Muscle of back (tissue), 11 donors: ENCODE data around the gene NAA38. TPM values are rescaled to one million over a fixed set of nuclear protein-coding genes. Genes with fewer than 3 reads are reported as not detected.
"Not testable (repeated sequence)": the region's sequence is repeated elsewhere in the genome, so short reads cannot be mapped to it uniquely, and the experiment has no call there.

ENCODE experiments used
- DNase-seq, 3 donors: peaks; one replicate each; pipeline versions ENCODE4 v3.0.0 to v3.0.0-alpha.2; 2013
- polyA plus RNA-seq, 10 donors: library from polyadenylated mRNA; unstranded; fragments of 120-200 nt; gene quantifications; one replicate each; pipeline ENCODE4 v1.2.1, GENCODE V29; 2013; ENCODE audit not compliant: insufficient read length in 10 of 10

NAA38 gene
- polyA plus RNA-seq, 10 donors: 33.1 to 64.6 (median 47.3) TPM

DNA sequence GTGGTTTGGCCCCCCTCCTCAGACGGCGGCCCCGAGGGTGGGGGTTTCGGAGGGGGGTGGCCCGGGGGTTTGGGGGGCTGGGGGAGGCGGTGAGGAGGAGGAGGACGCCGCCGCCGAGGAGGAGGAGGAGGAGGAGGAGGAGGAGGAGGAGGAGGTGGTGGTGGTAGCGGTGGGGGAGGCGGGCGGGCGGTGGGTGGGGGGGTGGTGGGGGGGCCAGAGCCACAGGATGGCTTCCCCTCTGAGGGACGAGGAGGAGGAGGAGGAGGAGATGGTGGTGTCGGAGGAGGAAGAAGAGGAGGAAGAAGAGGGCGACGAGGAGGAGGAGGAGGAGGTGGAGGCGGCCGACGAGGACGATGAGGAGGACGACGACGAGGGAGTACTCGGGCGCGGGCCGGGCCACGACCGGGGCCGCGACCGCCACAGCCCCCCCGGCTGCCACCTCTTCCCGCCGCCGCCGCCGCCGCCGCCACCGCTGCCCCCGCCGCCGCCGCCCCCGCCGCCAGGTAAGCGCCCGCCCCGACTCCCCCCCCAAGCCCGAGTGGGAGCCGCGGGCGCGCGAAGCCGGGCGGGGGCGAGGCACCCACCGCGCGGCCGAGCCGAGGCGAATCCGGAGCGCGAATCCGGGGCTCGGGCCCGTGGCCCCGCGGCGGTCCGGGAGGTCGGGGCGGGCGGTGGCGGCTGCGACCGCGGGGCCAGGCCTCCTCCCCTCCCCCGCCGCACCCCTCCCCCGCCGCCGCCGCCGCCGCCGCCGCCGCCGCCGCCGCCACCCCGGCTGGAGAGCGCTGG lies 27.4 kb upstream of the NAA38 start:
- peak in 1 of 3 donors; percentile 59 for DNase-seq

DNA sequence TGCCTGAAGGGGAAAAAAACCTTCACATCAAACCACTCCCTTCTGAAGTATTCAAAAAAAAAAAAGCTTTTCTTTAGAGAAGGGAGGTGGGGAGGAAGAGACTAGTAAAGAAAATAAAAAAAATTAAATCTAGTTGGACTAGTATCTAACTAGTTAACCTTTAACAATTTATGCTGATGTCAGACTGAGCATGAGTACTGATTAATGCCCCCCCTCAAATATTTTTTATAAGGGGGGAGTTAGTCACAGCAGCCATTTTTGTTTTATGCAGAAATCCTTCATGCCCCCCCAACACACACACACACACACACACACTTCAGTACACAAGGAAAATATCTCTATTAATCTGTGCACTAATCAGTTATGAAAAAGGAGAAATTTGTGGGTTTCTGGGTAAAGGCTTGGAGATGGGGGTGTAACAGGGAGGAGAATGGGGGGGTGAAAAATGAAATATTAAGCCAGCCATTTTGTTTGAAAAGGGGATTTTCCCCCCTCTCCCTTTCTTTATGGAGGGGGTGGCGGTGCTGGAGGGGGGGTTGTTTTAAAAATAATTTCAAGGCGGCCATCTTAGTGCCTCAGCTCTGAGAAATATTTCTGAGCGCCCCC lies 26.5 kb upstream of the NAA38 start:
- DNase-seq: peak; percentile 41 to 77 (median 46)

DNA sequence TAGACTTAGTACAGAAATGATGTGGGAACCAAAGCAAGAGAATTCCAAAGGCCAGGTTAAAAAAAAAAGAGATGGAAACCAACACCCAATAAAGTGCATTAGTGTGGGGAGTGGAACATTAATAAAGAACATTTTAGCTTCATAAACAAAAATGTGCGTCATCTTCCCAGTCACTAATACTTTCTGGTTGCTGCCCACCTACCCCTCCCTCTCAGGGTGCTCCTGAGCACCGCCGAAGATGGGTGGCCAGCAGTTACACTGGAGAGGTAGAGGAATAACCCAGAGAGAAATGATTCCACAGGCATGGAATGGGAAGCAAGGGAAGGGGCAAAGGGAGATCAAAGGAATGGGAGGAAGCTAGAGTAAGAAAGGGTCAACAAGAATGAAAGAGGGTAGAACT lies 25.3 kb upstream of the NAA38 start:
- DNase-seq: no peak

DNA sequence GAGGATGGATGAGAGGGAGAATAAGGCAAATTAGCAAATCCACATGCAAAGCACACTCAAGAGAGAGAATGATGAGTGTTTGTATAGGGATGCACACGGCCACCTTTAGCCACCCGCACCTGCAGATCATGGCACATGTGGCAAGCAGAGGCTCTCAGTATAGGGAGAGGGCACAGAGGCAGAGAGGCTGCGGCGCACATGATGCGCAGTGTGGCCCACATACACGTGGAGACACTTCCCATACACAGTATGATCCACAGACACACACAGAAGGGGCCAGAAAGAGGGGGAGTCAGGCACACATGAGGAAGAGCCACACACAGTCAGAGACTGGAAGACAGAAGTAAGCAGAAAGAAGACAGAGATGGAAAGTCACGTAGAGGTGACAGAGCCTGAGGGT lies 24.7 kb upstream of the NAA38 start:
- DNase-seq: no peak

DNA sequence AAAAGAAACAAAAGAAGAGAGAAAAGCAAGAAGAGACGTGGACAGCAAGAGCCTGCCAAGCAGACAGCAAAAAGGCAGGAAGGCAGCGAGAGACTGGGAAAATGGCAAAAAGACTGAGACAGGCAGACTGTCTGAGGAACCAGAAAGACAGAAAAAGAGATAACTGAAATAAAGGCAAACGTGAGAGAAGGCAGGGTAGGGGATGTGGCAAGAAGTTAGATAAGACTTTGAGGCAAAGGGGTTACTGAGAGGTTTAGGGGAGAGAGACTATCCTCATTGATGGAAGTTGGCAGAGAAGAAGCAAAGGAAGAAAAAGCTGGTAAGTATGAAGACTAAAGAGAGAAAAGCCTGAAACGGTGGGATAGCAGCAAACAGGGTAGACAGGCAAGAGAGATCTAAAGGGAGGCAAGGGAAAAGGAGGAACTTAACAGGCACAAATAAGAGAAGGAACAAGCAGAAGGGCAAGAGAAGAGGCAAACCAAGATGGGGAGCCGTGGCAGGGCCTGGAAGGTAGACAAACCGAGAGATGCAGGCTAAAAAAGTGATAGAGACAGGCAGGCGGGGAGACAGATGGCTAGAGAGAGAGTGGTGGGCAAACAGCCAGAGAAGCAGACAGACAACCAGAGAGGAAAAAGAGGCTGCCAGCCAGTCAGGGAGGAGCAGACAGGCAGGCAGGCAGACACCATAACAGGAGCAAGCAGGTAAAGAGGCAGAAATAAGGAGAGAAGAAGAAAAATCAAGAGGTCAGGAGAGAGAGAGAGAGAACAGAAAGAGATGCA lies 24.1 kb upstream of the NAA38 start:
- DNase-seq: peak in 1 of 3 donors; percentile 40

DNA sequence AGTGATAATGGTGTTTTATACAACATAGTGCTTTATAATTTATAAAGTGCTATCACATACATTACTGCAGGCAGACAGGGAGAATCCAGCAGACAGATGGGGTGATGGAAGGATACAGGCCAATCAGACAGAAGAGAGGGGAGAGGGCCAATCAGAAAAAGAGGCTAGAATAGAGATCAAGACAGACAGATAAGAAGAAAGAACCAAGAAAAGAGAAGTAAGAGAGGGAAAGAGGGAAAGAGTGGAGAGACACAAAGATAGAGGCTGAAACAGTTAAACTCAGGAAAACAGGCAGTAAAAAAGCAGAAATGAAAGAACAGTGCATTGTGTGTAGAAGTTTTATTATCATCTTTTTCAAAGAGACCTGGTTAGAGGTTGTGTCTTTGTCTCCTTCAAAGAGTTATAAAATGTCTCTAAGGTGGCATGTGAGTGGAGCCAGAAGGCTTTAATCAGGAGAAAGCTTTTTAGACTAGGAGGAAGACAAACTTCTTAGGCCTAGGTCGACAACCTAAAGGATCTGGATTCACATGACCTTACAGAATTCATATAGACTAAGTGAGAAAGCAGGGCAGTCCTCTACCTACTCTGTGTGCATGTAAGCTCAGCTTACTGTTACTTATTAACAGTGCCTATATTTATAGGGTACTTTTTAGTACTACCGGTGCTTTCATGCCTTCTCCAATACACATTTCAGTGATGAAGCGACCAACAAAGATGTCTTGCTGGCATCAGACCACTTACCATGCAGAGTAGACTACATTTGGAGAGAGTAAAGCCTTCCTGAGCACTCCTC lies 22.9 kb upstream of the NAA38 start:
- no peak for DNase-seq

DNA sequence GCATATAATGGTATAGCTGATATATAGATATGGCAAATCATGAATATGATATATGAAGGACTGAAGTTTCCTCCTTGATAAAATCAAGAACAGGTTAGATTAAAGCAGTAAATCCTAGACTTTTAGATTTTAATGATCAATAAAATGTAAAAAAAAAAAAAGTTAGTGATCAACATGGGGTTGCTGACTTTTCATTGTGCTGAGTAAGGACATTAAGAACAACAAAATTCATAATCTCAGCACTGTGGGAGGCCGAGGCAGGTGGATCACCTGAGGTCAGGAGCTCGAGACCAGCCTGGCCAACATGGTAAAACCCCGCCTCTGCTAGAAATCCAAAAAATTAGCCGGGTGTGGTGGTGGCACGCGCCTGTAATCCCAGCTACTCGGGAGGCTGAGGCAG lies 20.9 kb upstream of the NAA38 start:
- DNase-seq: no peak

DNA sequence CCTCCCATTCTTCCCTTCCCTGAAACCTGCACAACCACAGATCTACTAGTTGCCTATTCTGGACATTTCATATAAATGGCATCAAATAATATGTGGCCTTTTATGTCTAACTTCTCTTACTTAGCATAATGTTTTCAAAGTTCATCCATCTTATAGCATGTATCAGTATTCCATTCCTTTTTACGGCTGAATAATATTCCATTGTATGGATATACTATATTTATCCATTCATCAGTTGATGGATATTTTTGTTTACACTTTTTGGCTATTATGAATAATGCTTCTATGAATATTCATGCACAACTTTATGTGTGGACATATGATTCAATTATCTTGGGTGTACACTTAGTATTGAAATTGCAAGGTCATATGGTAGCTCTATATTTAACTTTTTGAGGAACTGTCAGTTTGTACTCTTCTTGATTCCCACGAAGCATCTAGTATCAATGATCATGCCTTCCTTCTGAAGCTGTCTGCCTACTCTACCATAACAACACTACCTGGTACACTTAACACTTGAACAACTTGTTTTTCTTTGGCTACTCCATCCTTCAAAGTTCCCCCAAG lies 18.5 kb upstream of the NAA38 start:
- no peak for DNase-seq

DNA sequence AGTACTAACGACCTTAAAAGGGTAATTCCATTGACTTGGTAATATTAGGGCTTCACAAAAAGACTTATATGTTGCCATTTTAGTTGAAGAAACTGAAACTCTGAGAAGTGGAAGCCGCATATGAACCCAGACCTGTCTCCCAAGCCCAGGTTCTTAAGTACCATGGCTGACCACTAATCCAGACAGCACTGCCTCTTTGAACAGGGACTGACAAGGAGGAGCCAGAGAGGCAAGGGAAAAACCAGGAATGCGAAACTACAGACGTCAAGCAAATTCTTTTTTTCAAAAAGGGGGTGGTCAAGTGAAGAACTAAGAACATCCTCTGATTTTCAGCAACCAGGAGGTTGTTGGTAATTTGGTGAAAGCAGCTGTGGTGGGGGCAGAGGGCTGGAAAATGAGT lies 15.7 kb upstream of the NAA38 start:
- DNase-seq: no peak

DNA sequence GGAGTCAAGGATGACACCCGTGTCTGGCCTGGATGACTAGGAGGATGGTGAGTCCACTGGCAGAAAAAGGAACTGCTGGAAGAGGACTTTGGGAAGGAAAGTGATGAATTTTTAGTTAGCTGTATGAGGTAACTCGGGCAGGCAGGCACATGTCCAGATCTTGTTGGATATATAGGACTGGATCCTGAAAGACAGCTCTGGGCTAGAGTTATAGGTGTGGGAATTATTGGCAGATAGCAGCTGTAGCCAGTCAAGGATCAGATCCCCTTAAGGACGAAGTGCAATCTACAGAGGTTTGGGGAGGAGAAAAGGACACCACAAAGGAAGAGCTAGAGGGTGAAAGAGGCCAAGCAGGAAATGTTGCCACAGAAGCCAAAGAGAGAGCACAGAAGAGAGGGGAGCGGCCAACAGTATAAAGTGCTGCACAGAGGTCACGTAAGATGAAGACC lies 10.5 kb upstream of the NAA38 start:
- no peak for DNase-seq

DNA sequence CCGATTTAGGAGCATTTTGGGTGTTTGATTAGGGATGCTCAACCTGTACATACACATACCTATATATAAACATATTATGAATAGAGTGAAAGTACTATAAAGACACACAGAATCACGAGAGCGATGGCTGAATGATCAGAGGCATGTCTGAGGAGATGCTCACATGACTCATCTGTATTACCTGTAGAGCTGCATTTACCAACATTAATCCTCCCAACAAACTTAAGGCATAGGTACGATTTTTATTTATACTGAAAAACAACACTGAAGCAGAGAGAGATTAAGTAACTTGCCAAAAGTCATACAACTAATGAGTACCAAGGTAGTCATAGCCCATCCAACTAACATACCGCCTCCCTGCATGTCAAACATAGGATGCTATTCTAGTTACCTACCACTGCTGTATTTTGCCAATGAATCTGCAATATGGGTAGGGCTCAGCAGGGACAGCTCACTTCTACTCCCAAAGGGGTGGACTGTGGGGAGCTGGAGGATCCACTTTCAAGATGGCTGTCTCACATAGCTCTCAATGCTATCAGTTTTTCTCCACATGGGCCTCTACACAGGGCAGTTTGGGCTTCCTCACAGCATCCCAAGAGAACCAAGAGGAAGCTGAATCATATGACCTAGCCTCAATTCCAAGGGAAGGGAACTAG lies 7.8 kb upstream of the NAA38 start:
- DNase-seq: no peak

DNA sequence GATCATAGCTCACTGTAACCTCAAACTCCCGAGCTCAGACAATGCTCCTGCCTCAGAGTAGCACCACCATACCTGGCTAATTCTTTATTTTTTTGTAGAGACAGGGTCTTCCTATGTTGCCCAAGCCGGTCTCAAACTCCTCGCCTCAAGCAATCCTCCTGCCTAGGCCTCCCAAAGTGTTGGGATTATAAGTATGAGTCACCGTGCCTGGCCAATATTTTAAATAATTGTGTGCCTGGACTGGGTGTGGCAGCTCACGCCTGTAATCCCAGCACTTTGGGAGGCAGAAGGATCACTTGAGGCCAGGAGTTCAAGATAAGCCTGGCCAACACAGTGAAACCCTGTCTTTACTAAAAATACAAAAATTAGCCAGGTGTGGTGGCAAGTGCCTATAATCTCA lies 7.0 kb upstream of the NAA38 start:
- not testable (repeated sequence) for DNase-seq

DNA sequence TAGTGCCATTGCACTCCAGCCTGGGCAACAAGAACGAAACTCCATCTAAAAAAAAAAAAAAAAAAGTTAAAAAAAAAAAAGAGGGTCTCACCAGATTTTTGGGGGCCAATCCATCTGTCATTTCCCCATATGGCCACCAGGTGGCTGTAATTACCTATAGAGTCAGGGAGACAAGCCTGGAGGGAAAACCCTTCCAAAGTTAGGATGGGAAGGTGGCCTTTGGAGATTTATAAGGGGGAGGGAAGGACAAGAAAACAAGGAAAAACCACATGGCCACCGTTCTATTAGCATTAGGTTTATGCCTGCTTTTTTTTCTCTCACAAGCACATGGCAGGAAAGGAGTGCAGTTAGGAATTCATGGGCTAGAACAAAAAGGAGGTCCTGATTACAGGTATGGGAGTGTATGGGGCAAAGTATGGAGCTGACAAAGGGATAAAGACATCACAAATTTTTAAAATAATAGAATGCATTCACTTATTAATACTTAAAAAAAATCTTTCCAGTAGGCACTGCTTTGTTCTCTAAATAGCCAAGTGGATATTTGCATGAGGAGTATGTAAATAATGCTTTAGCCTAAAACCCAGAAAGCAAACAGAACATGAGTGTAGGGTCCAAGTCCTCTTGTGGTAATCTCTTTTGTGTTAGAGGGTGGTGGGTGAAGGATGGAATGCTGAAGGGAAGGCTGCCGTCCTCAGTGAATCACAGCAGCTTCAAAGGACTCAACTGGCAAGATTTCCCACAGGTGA lies 5.5 kb upstream of the NAA38 start:
- DNase-seq: peak; percentile 57 to 76 (median 57)

DNA sequence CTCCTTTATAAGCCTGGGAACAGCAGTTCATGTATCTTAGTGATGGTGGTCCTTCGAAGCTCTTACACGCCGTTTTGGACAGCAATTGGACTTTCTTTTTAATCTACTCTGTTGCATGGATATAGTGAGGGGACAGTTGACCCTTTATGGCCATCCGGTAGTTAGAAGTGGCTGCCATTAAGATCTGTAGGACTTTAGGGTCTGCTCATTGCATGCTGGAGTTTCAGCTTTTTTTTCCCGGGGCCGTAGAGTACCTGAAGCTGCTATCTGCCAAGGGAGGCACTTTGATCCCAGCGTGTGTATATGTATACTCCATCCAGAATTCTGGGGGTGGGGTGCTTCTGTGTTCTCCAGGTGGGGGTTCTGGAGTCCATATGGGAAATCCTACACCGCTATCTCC lies 1.7 kb upstream of the NAA38 start:
- no peak for DNase-seq

DNA sequence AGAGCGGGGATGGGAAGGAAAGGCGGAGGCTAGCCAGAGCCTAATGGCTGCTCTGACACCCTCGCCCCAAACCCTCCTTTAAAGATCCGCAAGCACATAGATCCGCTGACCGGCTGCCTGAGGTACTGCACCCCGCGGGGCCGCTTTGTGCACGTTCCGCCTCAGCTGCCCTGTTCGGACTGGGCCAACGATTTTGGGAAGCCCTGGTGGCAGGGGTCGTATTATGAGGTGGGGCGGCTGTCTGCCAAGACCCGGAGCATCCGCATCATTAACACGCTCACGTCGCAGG lies 1.1 kb upstream of the NAA38 start:
- DNase-seq: no peak

DNA sequence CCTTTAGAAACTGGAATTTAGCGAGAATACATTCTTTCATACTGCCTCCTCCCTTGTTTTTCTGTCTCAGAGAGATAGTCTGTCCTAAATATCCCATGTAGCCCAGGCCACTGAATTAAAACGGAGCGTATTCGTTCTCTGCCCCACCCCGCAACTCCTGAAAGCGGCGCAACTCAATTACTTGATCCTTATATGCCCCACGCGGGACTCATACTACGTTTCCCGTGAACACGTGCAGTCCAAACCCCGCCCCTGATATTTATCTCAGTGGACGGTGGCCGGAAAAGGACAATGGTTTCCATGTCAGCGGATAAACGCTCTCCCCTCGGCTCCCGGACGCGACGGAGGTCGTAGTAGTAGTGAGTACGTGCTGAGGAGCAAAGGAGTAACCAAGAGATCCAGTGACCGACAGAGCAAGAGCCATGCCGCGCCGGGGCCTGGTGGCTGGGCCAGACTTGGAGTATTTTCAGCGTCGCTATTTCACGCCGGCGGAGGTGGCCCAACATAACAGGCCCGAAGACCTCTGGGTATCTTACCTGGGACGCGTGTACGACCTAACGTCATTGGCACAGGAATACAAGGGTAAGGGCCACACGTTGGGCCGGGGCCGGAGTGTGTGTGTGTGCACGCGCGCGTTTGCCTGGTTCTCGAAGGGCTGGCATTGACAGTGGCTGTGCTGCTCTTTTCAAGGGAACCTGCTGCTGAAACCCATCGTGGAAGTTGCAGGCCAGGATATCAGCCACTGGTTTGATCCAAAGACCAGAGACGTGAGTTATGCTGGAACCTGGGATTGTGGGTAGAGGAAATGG lies 558 bp upstream of the NAA38 start, which contains the start of gene CYB5D1:
CYB5D1 (plus strand) TSS at position 291 of the 809 bp plus-strand sequence; CDS start at position 423, 132 bp downstream.
- DNase-seq: peak; percentile 95 to 98 (median 96)

DNA sequence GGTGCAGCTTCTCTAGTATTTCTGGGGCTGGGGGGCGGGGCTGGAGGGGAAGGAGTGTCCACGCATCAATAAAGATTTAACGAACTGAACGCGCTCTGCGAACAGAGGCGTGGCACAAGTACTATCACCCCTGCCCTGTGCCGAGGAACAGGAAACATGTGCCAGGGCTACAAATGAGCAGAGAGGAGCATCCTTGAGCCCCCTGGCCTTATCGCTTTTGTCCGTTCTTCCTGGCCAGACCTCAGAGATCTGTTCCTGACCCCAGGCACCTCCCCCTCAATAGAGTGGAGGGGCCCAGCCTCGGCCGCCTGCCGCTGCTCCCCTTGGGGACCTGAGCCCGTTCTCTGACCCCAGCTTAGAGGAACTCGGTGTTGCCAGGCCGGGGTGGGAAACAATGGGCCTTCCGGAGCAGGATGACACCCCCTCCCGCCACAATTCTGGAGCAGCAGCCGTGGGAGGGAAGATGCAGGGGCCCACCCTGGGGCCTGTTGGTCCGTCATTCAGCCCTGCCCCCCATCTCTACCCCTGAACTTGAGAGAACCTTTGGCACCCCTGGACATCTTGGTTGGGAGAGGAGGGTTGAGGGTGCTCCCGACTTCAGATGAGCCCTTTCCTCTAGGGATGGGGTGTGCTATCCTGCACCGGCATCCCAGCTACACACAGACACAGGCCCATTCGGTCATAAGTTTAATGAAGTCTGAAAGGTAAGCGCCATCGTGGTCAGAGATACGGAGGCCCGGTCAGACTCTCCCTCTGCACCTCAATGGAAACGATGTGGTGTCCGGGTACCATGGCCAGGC lies 1.1 kb downstream of the NAA38 start:
- DNase-seq: peak; percentile 17 to 86 (median 55)

DNA sequence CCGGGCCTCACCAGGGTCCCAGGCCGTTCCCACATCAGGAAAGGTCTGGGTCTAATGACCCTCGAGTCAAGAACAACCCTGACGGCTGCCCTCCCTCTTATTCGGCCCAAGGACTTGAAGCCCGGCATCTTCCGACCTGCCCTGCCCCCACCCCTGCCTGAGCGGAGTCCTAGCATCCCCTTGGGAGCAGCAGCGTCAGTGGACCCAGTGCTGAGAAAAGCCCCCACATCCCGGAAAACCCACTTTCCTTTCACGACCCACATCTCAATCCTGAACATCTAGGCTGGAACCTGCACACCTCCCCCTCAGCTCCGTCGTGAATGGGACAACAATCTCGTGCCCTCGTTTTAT lies 1.7 kb downstream of the NAA38 start:
- DNase-seq: no peak
